H9 (cell line): ENCODE measurements around the gene MFRP. TPM values are rescaled to one million over a fixed set of nuclear protein-coding genes. Genes with fewer than 3 reads are reported as not detected.
A peak's percentile ranks its signal among the peaks of the same experiment; 100 is the strongest.

ENCODE experiments used
- DNase-seq: peaks from one replicate; pipeline ENCODE4 v3.0.0-alpha.2; 2017
- H2AFZ ChIP-seq: one replicate; pipeline ENCODE4 v1.6.1; 2013; ENCODE audit warnings: mild to moderate bottlenecking, low read length, control low read depth, moderate library complexity
- H2AK5ac ChIP-seq: 2 replicates; pipeline ENCODE4 v1.6.1; 2013; ENCODE audit warnings: low read length, control low read depth, mixed read lengths; ENCODE audit not compliant: insufficient read length
- H2BK120ac ChIP-seq: one replicate; pipeline ENCODE4 v1.6.1; 2013; ENCODE audit warnings: low read depth, mild to moderate bottlenecking, low read length, control low read depth, inconsistent platforms; ENCODE audit not compliant: poor library complexity, severe bottlenecking
- H2BK12ac ChIP-seq: 2 replicates; pipeline ENCODE4 v1.6.1; 2013; ENCODE audit warnings: low read length, control low read depth, mixed read lengths, low read depth; ENCODE audit not compliant: insufficient read length
- H2BK15ac ChIP-seq: 2 replicates; pipeline ENCODE4 v1.6.1; 2013; ENCODE audit warnings: low read depth, low read length, control low read depth
- H2BK20ac ChIP-seq: one replicate; pipeline ENCODE4 v1.6.1; 2013; ENCODE audit warnings: low read depth, mild to moderate bottlenecking, low read length, control low read depth, inconsistent platforms; ENCODE audit not compliant: poor library complexity, severe bottlenecking
- H2BK5ac ChIP-seq: 2 replicates; pipeline ENCODE4 v1.6.1; 2013; ENCODE audit warnings: low read length, control low read depth, mixed read lengths; ENCODE audit not compliant: insufficient read length
- H3K14ac ChIP-seq: 2 replicates; pipeline ENCODE4 v1.6.1; 2013; ENCODE audit warnings: low read length, control low read depth; ENCODE audit not compliant: insufficient read depth
- H3K18ac ChIP-seq: 2 replicates; pipeline ENCODE4 v1.6.1; 2013; ENCODE audit warnings: low read depth, mild to moderate bottlenecking, mixed read lengths, low read length, control low read depth; ENCODE audit not compliant: insufficient read length
- H3K23ac ChIP-seq: 2 replicates; pipeline ENCODE4 v1.6.1; 2013; ENCODE audit warnings: low read length, control low read depth, mixed read lengths, low read depth; ENCODE audit not compliant: insufficient read length
- H3K23me2 ChIP-seq: 2 replicates; pipeline ENCODE4 v1.6.1; 2013; ENCODE audit warnings: low read depth, mild to moderate bottlenecking, mixed read lengths, low read length, control low read depth; ENCODE audit not compliant: insufficient read length, poor library complexity, severe bottlenecking
- H3K27ac ChIP-seq: 2 replicates; pipeline ENCODE4 v1.5.1; 2013; ENCODE audit warnings: low read length, control low read depth, mixed read lengths, low read depth; ENCODE audit not compliant: insufficient read length
- H3K27me3 ChIP-seq: 2 replicates; pipeline ENCODE4 v1.6.1; 2013; ENCODE audit warnings: low read length, control low read depth, inconsistent platforms; ENCODE audit not compliant: insufficient read depth
- H3K4ac ChIP-seq: 2 replicates; pipeline ENCODE4 v1.6.1; 2013; ENCODE audit warnings: low read depth, mild to moderate bottlenecking, control low read depth, inconsistent platforms, low read length, moderate library complexity
- H3K4me1 ChIP-seq: 2 replicates; pipeline ENCODE4 v1.6.1; 2013; ENCODE audit warnings: low read length, control low read depth, inconsistent platforms; ENCODE audit not compliant: insufficient read depth
- H3K4me2 ChIP-seq: 2 replicates; pipeline ENCODE4 v1.6.1; 2013; ENCODE audit warnings: low read length, control low read depth, mixed read lengths; ENCODE audit not compliant: insufficient read length, insufficient read depth
- H3K56ac ChIP-seq: 2 replicates; pipeline ENCODE4 v1.6.1; 2013; ENCODE audit warnings: low read depth, mild to moderate bottlenecking, mixed read lengths, low read length, control low read depth; ENCODE audit not compliant: insufficient read length
- H3K79me1 ChIP-seq: 2 replicates; pipeline ENCODE4 v1.6.1; 2013; ENCODE audit warnings: low read depth, mild to moderate bottlenecking, moderate library complexity, low read length, control low read depth, inconsistent platforms; ENCODE audit not compliant: insufficient read depth, poor library complexity, severe bottlenecking
- H3K79me2 ChIP-seq: 2 replicates; pipeline ENCODE4 v1.6.1; 2013; ENCODE audit warnings: low read length, control low read depth, inconsistent platforms; ENCODE audit not compliant: insufficient read depth
- H3K9ac ChIP-seq: 2 replicates; pipeline ENCODE4 v1.6.1; 2013; ENCODE audit warnings: low read length, control low read depth, mixed read lengths; ENCODE audit not compliant: insufficient read length; ENCODE audit errors: extremely low read depth
- H3K9me3 ChIP-seq: one replicate; pipeline ENCODE4 v1.6.1; 2013; ENCODE audit warnings: low read depth, low read length, inconsistent platforms; ENCODE audit not compliant: control insufficient read depth
- H3T11ph ChIP-seq: one replicate; pipeline ENCODE4 v1.6.1; 2013; ENCODE audit warnings: mild to moderate bottlenecking, low read length, control low read depth, inconsistent platforms
- H4K20me1 ChIP-seq: one replicate; pipeline ENCODE4 v1.6.1; 2013; ENCODE audit not compliant: control insufficient read depth, insufficient read length, insufficient read depth
- H4K5ac ChIP-seq: 2 replicates; pipeline ENCODE4 v1.6.1; 2013; ENCODE audit warnings: low read depth, mild to moderate bottlenecking, mixed read lengths, low read length, control low read depth; ENCODE audit not compliant: insufficient read length
- H4K8ac ChIP-seq: replicated peaks from 2 replicates; pipeline ENCODE4 v1.6.1; 2013; ENCODE audit warnings: low read length, control low read depth, mixed read lengths, low read depth; ENCODE audit not compliant: insufficient read length
- H4K91ac ChIP-seq: 2 replicates; pipeline ENCODE4 v1.6.1; 2013; ENCODE audit warnings: low read depth, mild to moderate bottlenecking, moderate library complexity, mixed read lengths, low read length, control low read depth; ENCODE audit not compliant: insufficient read length
- H3K27ac Mint-ChIP-seq, 3 experiments: 2 replicates in 2 of 3; 3 replicates in 1 of 3; pipeline ENCODE4 v1.8.0; 2020 to 2021; ENCODE audit warnings: mixed read lengths in 3 of 3, mild to moderate bottlenecking in 1 of 3, moderate library complexity in 1 of 3
- H3K27me3 Mint-ChIP-seq: 2 replicates; pipeline ENCODE4 v1.8.0; 2021; ENCODE audit warnings: low read depth, mild to moderate bottlenecking, moderate library complexity, mixed read lengths
- H3K36me3 Mint-ChIP-seq, 3 experiments: 2 replicates in 2 of 3; 3 replicates in 1 of 3; pipeline ENCODE4 v1.8.0; 2020 to 2021; ENCODE audit warnings: low read depth in 3 of 3, mixed read lengths in 3 of 3; ENCODE audit not compliant: insufficient read depth in 1 of 3
- H3K4me1 Mint-ChIP-seq, 2 experiments: 2 replicates each; pipeline ENCODE4 v1.8.0; 2020; ENCODE audit warnings: mixed read lengths in 2 of 2
- H3K4me3 Mint-ChIP-seq, 2 experiments: 2 replicates in 1 of 2; 3 replicates in 1 of 2; pipeline ENCODE4 v1.8.0; 2020 to 2021; ENCODE audit warnings: mild to moderate bottlenecking in 2 of 2, mixed read lengths in 2 of 2, moderate library complexity in 1 of 2
- H3K9me3 Mint-ChIP-seq, 2 experiments: 2 replicates in 1 of 2; 3 replicates in 1 of 2; pipeline ENCODE4 v1.8.0; 2020; ENCODE audit warnings: mild to moderate bottlenecking in 2 of 2, mixed read lengths in 2 of 2, moderate library complexity in 1 of 2
- CTCF ChIP-seq: fragments of 200-600 bp; sonication (generic); conservative IDR thresholded peaks from 3 replicates; pipeline ENCODE4 v1.8.0; 2021; ENCODE audit warnings: antibody characterized with exemption, mild to moderate bottlenecking
- WGBS: extraction: QIAGEN DNeasy Blood & Tissue Kit; methylation state at CpG from one replicate; pipeline ENCODE4 v1.1.7; 2013; ENCODE audit warnings: missing lambda C conversion rate, low lambda C conversion rate, mixed read lengths; ENCODE audit not compliant: insufficient read length; ENCODE audit errors: extremely low coverage; 5-methylcytosine and 5-hydroxymethylcytosine counted together
- total RNA-seq: library from RNA; stranded (reverse); gene quantifications from 2 replicates; pipeline ENCODE4 v1.2.1, GENCODE V29; 2021

Gene MFRP
- total RNA-seq, 1 experiment from 2014 or later: not detected

- WGBS: no CpG with 5 or more reads among the region's 8 CpGs
- Histone ChIP-seq H3K9ac (no peak overlapping the region), H3K79me1 (no peaks in the 10 kb centered on the region), H3K18ac (no peak overlapping the region), H2BK15ac (no peak overlapping the region), H4K8ac (no peak overlapping the region), H3K23ac (no peak overlapping the region), H3K14ac (no peak overlapping the region), H2BK20ac (no peak overlapping the region), H3K9me3 (no peaks in the 10 kb centered on the region), H4K20me1 (no peaks in the 10 kb centered on the region), H2AFZ (no peak overlapping the region), H3K4ac (no peak overlapping the region), H3K27ac (no peak overlapping the region), H4K5ac (no peak overlapping the region), H4K91ac (no peak overlapping the region), H3K4me1 (peaks cover 2% of the 10 kb centered on the region; the same call in 1 of the 2 replicates), H2BK120ac (no peak overlapping the region), H2BK5ac (no peak overlapping the region), H3K27me3 (0 out of 2 replicates have a peak, but pooled peaks cover under 1% of the 10 kb centered on the region), H3K56ac (no peak overlapping the region), H3K79me2 (no peaks in the 10 kb centered on the region), H2BK12ac (no peak overlapping the region), H3K23me2 (no peaks in the 10 kb centered on the region), H3K4me2 (no peak overlapping the region), H2AK5ac (no peak overlapping the region), H3T11ph (no peak overlapping the region)
- peaks cover 56 to 65% of the 10 kb centered on the region in 2 experiments for H3K4me1 Mint-ChIP-seq
- no peak for TF ChIP-seq CTCF
- peak; percentile 29 for DNase-seq
- H3K4me3 Mint-ChIP-seq: no peak overlapping the region
- H3K27me3 Mint-ChIP-seq: peaks cover 37% of the 10 kb centered on the region
- H3K27ac Mint-ChIP-seq: no peak overlapping the region
- no peaks in the 10 kb centered on the region for H3K9me3 Mint-ChIP-seq
- H3K36me3 Mint-ChIP-seq: peaks cover 0 to 6% (median 0%) of the 10 kb centered on the region in 3 experiments; a peak in 3 of 7 replicates
Observed at GRCh38 chr11:119370486-119371046, 24.1 kb upstream of the MFRP start.
